HepG2 (cell line): ENCODE measurements around the gene FBXL22. TPM values are rescaled to one million over a fixed set of nuclear protein-coding genes. Genes with fewer than 3 reads are reported as not detected.
A peak's percentile ranks its signal among the peaks of the same experiment; 100 is the strongest.

Experiments
- BHLHE40 ChIP-seq: IDR thresholded peaks from 2 replicates; pipeline ENCODE4 v1.6.1; 2011; ENCODE audit warnings: low read length, improper control_type of control experiment
- CENPBD1 ChIP-seq: sonication (generic); formaldehyde crosslinking; IDR thresholded peaks from 2 replicates; pipeline ENCODE4 v1.8.0; 2022; ENCODE audit warnings: missing genetic modification reagents, low read depth, mild to moderate bottlenecking, borderline replicate concordance
- DNMT3B ChIP-seq: conservative IDR thresholded peaks from 2 replicates; pipeline ENCODE4 v1.6.1; 2016; ENCODE audit warnings: missing biosample characterization, control low read depth
- HNRNPH1 ChIP-seq: fragments of 200-400 bp; formaldehyde crosslinking; optimal IDR thresholded peaks from 2 replicates; pipeline ENCODE3; 2017; ENCODE audit warnings: mild to moderate bottlenecking, low read depth, low read length
- MEIS2 ChIP-seq: sonication (generic); formaldehyde crosslinking; IDR thresholded peaks from 2 replicates; pipeline ENCODE4 v1.9.0; 2021; ENCODE audit warnings: mild to moderate bottlenecking, missing genetic modification reagents
- MTERF4 ChIP-seq: sonication (generic); formaldehyde crosslinking; IDR thresholded peaks from 2 replicates; pipeline ENCODE4 v1.8.0; 2023; ENCODE audit warnings: mild to moderate bottlenecking, missing genetic modification reagents
- PBX3 ChIP-seq: sonication (generic); formaldehyde crosslinking; IDR thresholded peaks from 2 replicates; pipeline ENCODE4 v1.8.1; 2023; ENCODE audit warnings: missing genetic modification reagents, inconsistent platforms, borderline replicate concordance
- SIX4 ChIP-seq: sonication (generic); formaldehyde crosslinking; IDR thresholded peaks from 2 replicates; pipeline ENCODE4 v1.4.0; 2020; ENCODE audit warnings: missing genetic modification reagents
- TCF12 ChIP-seq, 2 experiments: fragments of 450-650 bp in 1 of 2; sonication (generic) in 1 of 2; formaldehyde crosslinking in 1 of 2; IDR thresholded peaks; 2 replicates each; pipeline versions ENCODE4 v1.6.1 to v1.8.0; 2017 to 2022; ENCODE audit warnings: antibody characterized with exemption in 1 of 2, mild to moderate bottlenecking in 1 of 2, missing genetic modification reagents in 1 of 2, moderate library complexity in 1 of 2
- U2AF2 ChIP-seq: fragments of 200-400 bp; formaldehyde crosslinking; IDR thresholded peaks from 2 replicates; pipeline ENCODE4 v1.6.1; 2017; ENCODE audit warnings: low read depth, mild to moderate bottlenecking, low read length
- YY1 ChIP-seq: IDR thresholded peaks from 2 replicates; pipeline ENCODE4 v1.6.1; 2011; ENCODE audit warnings: low read length, low read depth, moderate library complexity, mild to moderate bottlenecking; ENCODE audit not compliant: insufficient read depth, insufficient replicate concordance
- ZMYM4 ChIP-seq: sonication (generic); formaldehyde crosslinking; IDR thresholded peaks from 2 replicates; pipeline ENCODE4 v1.8.1; 2023; ENCODE audit warnings: mild to moderate bottlenecking, missing genetic modification reagents
- ZNF367 ChIP-seq: sonication (generic); formaldehyde crosslinking; IDR thresholded peaks from 2 replicates; pipeline ENCODE4 v1.4.0; 2020; ENCODE audit warnings: missing genetic modification reagents, borderline replicate concordance
- ZNF383 ChIP-seq: sonication (generic); formaldehyde crosslinking; IDR thresholded peaks from 2 replicates; pipeline ENCODE4 v1.4.0; 2020; ENCODE audit warnings: missing genetic modification reagents, mild to moderate bottlenecking, borderline replicate concordance
- ZNF547 ChIP-seq: sonication (generic); formaldehyde crosslinking; IDR thresholded peaks from 2 replicates; pipeline ENCODE4 v1.5.1; 2020; ENCODE audit warnings: mild to moderate bottlenecking, missing genetic modification reagents
- ZNF549 ChIP-seq: sonication (generic); formaldehyde crosslinking; IDR thresholded peaks from 2 replicates; pipeline ENCODE4 v1.5.0; 2020; ENCODE audit warnings: missing genetic modification reagents
- ZNF589 ChIP-seq: sonication (generic); formaldehyde crosslinking; conservative IDR thresholded peaks from 2 replicates; pipeline ENCODE4 v1.8.0; 2022; ENCODE audit warnings: mild to moderate bottlenecking, moderate library complexity, missing genetic modification reagents
- polyA plus RNA-seq, 8 experiments: library from polyadenylated mRNA; depleted of rRNA in 3 of 8; stranded (reverse) in 7 of 8; unstranded in 1 of 8; fragments of >200 nt; fragmentation: Illumina TruSeq in 4 of 8; extraction: Trizol in 4 of 8; gene quantifications; 2 replicates each; pipeline versions ENCODE4 v1.2.1 to v1.2.3, GENCODE V29; 2011 to 2016; ENCODE audit warnings: low read depth in 4 of 8, missing spikeins in 1 of 8, mixed read lengths in 1 of 8; ENCODE audit not compliant: insufficient read depth in 1 of 8
- total RNA-seq, 5 experiments: library from RNA; depleted of rRNA; stranded (reverse); fragments of >200 nt; fragmentation: Illumina TruSeq; extraction: Trizol; gene quantifications; 2 replicates each; pipeline ENCODE4 v1.2.3, GENCODE V29; 2016; ENCODE audit warnings: low read depth in 1 of 5
- TF ChIP-seq, protein P1 (sequence below): sonication (generic); formaldehyde crosslinking; IDR thresholded peaks from 2 replicates; pipeline ENCODE4 v1.4.0; 2020; ENCODE audit warnings: missing genetic modification reagents, borderline replicate concordance
- TF ChIP-seq, protein P2 (sequence below): sonication (generic); formaldehyde crosslinking; IDR thresholded peaks from 2 replicates; pipeline ENCODE4 v1.5.0; 2020; ENCODE audit warnings: mild to moderate bottlenecking, low read depth, missing genetic modification reagents, borderline replicate concordance
- TF ChIP-seq, protein P3 (sequence below): sonication (generic); formaldehyde crosslinking; IDR thresholded peaks from 2 replicates; pipeline ENCODE4 v1.8.1; 2023; ENCODE audit warnings: mild to moderate bottlenecking, missing genetic modification reagents, borderline replicate concordance
- TF ChIP-seq, protein P4 (sequence below): sonication (generic); formaldehyde crosslinking; IDR thresholded peaks from 2 replicates; pipeline ENCODE4 v1.4.0; 2020; ENCODE audit warnings: missing genetic modification reagents, borderline replicate concordance

Gene FBXL22
- total and polyA plus RNA-seq, 2 of the 13 experiments (the other 11 are each of a cell fraction or from before 2014, with no cell fraction given), result 0.15 to 0.33 TPM

DNA sequence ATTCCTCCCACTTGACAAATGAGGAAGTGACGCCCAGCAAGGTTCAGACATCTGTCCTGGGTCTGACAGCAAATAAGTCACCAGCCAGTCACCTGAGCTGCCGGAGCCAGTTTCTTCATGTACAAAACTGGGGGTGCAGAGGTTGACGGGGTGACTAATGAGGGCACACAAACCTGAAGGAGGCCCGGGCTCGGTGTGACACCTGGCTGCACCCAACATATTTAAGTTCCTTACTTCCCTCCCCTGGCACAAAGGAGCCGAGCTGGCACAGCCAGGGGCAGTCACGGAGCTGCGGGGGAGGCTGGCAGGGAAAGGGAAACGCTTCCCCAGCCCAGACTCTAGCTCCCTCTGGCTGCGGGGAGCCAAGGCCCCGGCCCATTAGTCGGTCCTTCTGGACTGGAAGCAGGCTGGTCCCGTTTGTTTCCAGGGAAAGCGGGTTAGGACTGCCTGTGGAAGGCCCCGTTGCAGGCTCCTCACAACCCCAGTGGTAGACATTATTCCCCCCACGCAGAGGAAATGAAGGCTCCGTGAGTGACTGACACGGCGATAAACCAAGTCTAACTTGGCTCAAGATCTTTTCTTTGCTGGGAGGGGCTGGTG is 2.3 kb downstream of the FBXL22 start (continued):
- TF ChIP-seq PBX3 (no peak), SIX4 (no peak), ZNF367 (CRISPR knock-in tag) (no peak), TCF12 (IDR thresholded peaks at IDR 0.05) (no peak), TCF12 (CRISPR knock-in tag; IDR thresholded peaks at IDR 0.05) (0 out of 2 replicates have a peak, but pooled peaks have one; percentile 39), ZMYM4 (CRISPR knock-in tag) (no peak), BHLHE40 (0 out of 2 replicates have a peak, but pooled peaks have one; percentile 17), DNMT3B (CRISPR knock-in tag) (no peak), HNRNPH1 (no peak), CENPBD1 (CRISPR knock-in tag) (no peak), MEIS2 (CRISPR knock-in tag) (no peak), U2AF2 (no peak), ZNF549 (CRISPR knock-in tag) (no peak), ZNF589 (CRISPR knock-in tag) (no peak), YY1 (peak; percentile 21), MTERF4 (CRISPR knock-in tag) (no peak), ZNF383 (0 out of 2 replicates have a peak, but pooled peaks have one; percentile 50), ZNF547 (CRISPR knock-in tag) (no peak)
- TF ChIP-seq, protein P1, sequence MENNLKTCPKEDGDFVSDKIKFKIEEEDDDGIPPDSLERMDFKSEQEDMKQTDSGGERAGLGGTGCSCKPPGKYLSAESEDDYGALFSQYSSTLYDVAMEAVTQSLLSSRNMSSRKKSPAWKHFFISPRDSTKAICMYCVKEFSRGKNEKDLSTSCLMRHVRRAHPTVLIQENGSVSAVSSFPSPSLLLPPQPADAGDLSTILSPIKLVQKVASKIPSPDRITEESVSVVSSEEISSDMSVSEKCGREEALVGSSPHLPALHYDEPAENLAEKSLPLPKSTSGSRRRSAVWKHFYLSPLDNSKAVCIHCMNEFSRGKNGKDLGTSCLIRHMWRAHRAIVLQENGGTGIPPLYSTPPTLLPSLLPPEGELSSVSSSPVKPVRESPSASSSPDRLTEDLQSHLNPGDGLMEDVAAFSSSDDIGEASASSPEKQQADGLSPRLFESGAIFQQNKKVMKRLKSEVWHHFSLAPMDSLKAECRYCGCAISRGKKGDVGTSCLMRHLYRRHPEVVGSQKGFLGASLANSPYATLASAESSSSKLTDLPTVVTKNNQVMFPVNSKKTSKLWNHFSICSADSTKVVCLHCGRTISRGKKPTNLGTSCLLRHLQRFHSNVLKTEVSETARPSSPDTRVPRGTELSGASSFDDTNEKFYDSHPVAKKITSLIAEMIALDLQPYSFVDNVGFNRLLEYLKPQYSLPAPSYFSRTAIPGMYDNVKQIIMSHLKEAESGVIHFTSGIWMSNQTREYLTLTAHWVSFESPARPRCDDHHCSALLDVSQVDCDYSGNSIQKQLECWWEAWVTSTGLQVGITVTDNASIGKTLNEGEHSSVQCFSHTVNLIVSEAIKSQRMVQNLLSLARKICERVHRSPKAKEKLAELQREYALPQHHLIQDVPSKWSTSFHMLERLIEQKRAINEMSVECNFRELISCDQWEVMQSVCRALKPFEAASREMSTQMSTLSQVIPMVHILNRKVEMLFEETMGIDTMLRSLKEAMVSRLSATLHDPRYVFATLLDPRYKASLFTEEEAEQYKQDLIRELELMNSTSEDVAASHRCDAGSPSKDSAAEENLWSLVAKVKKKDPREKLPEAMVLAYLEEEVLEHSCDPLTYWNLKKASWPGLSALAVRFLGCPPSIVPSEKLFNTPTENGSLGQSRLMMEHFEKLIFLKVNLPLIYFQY (CRISPR knock-in tag), result peak; percentile 93
- TF ChIP-seq, protein P2, sequence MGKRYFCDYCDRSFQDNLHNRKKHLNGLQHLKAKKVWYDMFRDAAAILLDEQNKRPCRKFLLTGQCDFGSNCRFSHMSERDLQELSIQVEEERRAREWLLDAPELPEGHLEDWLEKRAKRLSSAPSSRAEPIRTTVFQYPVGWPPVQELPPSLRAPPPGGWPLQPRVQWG (CRISPR knock-in tag), result no peak
- TF ChIP-seq, protein P3, sequence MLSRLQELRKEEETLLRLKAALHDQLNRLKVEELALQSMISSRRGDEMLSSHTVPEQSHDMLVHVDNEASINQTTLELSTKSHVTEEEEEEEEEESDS, result no peak
- TF ChIP-seq, protein P4, sequence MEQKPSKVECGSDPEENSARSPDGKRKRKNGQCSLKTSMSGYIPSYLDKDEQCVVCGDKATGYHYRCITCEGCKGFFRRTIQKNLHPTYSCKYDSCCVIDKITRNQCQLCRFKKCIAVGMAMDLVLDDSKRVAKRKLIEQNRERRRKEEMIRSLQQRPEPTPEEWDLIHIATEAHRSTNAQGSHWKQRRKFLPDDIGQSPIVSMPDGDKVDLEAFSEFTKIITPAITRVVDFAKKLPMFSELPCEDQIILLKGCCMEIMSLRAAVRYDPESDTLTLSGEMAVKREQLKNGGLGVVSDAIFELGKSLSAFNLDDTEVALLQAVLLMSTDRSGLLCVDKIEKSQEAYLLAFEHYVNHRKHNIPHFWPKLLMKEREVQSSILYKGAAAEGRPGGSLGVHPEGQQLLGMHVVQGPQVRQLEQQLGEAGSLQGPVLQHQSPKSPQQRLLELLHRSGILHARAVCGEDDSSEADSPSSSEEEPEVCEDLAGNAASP (CRISPR knock-in tag), result no peak
